Fibroblast of the conjunctiva (primary cell): Measurements from ENCODE around the gene SURF1.
"Not testable (repeated sequence)": the region's sequence is repeated elsewhere in the genome, so short reads cannot be mapped to it uniquely, and the experiment has no call there.

ENCODE experiments used
- DNase-seq: peaks from one replicate; pipeline ENCODE4 v3.0.0-alpha.2; 2010; ENCODE audit warnings: low read depth

SURF1 gene, protein sequence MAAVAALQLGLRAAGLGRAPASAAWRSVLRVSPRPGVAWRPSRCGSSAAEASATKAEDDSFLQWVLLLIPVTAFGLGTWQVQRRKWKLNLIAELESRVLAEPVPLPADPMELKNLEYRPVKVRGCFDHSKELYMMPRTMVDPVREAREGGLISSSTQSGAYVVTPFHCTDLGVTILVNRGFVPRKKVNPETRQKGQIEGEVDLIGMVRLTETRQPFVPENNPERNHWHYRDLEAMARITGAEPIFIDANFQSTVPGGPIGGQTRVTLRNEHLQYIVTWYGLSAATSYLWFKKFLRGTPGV

DNA sequence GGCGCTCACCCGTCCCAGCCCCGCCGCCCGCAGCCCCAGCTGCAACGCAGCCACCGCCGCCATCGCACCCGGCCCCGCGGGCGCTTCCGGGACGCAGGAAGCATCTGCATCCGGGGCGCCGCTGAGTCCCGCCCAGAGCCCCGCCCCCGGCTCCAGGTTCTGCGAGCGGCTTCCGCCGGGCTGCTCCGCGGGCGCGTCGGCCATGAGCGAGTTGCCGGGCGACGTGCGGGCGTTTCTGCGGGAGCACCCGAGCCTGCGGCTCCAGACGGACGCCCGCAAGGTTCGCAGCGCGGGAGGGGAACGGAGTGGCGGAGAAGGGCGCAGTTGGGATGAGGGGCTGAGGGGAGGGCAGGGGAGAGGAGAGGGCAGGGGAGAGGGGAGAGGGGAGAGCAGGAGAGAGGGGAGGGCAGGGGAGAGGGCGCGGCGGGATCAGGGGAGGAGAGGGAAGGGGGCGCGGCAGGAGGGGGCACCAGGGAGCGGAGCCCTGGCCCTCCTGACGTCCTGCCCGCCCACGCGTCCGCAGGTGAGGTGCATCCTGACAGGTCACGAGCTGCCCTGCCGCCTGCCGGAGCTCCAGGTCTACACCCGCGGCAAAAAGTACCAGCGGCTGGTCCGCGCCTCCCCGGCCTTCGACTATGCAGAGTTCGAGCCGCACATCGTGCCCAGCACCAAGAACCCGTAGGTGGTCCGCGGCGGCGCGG lies at the start of gene SURF1, which contains the start of gene SURF2:
Gene SURF1, minus strand, starts transcription at position 97 of the 701 bp plus-strand sequence. Its CDS starts 34 bp downstream, at position 63.
Gene SURF2, plus strand, starts transcription at position 160 of the 701 bp plus-strand sequence. Its CDS starts 43 bp downstream, at position 203.
- no peak for DNase-seq

DNA sequence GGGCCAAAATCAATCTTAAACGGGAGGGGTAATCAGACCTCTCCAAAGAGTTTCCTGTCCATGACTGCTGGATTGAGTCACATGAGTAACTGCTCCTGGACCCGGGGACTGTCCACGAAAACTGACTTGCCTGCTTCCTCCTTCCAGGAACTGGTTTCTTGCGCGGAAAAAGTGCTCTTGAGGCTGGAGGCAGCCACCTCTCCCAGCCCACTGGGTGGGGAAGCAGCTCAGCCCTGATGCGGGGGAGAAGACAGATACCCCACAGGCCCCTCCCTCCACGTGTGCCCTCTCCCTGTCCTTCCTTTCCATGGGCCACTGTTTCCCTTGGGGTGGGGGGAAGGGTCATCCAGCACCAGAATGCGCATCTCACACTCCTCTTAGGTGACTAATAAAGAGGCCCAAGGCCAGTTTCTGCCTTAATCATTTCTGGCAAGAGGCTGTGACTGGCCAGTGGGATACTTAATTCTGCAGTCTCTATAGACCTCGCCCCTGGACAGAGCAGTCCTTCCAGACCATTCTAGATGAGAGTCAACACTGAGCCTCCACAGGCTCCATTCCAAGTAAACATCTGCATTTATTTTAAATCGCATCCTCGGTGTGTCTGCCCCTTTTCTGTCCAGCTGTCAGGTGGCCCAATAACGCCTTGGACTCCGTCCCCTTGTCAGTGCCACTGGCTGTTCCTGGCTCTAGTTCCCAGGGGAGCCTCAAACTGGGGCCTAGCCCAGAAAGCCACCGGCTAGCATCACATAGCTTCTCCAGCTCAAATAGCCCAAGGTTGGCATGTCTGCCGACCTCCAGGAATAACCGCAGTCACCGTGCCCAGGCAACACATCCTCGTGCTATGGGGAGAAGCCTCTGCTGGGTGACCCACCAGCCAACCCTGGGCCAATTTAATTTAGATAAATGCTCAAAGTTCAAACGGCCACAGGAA lies 49.5 kb upstream of the SURF1 start:
- DNase-seq: no peak

DNA sequence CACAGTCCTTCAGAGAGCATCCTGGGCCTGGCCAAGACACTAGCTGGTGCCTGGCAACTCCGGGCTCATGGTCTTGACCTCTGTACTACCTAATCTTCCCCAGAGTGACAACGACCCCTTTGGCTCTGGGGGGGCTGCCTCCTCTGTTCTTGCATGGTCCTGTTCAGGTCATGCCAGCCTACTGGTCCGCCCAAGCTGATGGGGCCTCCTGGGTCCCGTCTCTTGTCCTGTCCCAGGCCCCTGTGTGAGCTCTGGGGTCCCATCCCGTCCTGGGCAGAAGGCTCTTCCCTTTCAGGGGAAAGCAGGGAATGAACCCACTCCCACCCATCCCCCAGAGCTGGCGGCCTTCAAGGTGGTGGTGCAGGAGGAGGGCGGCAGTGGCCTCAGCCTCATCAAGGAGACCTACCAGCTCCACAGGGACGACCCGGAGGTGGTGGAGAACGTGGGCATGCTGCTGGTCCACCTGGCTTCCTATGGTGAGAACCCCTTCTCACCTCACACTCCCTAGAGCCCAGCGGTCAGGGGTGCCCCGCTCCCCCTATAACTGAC lies 48.2 kb upstream of the SURF1 start:
- DNase-seq: no peak

DNA sequence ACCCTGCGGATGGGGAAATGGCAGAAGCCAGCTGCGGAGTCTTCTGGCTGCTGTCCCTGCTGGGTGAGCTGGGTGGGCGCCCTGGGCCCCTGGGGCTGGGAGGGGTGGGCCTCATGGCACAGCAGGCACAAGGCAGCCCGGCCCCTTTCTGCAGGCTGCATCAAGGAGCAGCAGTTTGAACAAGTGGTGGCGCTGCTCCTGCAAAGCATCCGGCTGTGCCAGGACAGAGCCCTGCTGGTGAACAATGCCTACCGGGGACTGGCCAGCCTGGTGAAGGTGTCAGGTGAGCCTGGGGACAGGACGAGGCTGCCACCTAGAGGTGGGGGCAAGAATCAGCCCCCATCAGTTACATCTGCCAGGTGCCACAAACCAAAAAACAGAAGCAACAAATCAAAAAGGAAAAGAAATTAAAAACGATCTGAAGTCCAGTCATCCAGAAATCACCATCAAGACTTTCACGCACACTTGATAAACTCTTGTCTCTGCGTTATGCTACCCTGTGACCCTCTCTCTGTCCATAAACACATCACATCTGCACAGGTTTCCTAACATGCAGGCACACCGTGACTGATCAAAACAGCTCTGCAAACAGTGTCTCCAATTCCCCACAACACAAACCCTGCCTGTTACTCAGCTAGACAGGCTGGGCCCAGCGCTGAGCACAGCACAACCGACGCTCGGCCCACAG lies 47.6 kb upstream of the SURF1 start:
- no peak for DNase-seq

DNA sequence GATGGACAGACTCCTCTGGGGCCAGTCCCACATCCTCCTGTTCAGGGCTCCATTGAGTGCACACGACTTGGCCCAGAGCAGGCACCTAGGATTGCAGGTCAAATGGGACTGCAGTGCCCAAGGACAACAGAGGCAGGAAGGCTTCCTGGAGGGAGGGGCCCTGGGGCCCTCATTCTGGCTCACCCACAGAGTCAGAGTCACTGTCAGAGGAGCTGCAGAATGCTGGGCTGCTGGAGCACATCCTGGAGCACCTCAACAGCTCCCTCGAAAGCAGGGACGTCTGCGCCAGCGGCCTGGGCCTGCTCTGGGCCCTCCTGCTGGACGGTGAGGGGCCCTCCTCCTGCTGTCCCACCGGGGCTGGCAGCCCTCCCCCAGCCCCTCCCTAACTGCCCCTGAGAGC lies 46.4 kb upstream of the SURF1 start:
- no peak for DNase-seq

DNA sequence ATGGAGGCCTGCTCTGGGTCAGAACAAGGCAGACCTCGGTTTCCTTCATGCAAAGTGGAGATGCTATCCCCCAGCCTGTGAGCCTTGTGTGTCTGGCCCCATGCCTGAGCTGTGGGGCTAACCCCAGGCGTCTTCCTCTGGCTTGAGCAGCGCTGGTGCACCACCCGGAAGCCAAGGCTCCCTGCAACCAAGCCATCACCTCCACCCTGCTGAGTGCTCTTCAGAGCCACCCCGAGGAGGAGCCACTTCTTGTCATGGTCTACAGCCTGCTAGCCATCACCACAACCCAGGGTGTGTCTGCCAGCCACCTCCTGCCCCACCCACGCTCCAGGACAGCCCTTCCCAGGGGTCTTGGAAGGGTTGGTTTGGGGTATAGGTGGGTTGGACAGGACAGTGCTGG lies 45.3 kb upstream of the SURF1 start:
- no peak for DNase-seq

DNA sequence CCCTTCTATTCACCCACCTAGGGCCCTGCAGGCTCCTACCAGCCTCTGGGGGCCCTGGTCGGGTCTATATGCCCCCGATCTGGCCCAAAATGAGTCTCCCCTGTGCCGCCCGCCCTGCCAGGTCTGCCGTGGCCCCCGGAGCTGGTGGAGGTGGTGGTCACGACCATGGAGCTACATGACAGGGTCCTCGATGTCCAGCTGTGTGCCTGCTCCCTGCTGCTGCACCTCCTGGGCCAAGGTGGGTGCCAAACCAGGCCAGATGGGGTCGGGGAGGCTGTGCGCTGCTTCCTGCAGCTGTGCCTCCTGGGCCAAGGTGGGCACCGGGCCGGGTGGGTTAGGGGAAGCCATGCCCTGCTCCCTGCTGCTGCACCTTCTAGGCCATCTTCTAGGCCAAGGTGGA lies 44.0 kb upstream of the SURF1 start:
- DNase-seq: no peak

DNA sequence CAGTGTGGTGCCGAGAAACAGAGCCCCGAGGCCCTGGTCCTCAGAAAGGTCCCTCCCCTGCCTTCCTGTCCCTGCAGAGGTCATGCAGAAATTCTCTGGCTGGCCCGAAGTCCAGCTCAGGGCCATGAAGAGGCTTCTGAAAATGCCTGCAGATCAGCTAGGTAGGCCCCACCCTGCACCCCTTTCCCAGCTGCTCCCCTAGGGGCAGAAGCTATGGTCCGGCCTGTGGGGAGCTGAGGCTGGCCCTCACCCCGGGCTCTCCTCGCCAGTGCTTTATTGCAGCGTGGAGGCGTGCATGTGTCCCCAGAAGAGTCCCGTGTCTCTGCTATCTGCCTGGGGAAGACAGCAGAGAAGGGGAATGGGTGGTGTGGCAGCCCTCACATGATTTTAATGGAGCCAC lies 41.6 kb upstream of the SURF1 start:
- DNase-seq: no peak

DNA sequence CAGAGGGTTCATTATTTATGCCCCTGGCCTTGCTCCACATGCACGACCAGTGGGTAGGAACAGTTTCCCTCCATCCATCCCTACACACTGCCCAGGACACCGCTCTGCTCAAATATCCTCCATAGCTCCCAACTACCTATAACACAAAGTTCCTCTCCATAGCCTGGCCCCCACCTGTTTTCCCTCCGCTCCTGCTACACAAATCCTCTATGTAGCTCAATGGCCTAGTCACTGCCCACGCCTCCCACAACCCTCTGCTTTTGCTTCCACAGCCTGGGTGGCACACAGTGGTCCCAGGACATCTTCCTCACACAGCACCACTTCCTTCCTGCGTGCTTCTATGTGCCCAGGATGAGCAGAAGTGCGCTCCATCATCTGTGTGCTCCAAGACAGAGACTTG lies 41.1 kb upstream of the SURF1 start:
- no peak for DNase-seq

DNA sequence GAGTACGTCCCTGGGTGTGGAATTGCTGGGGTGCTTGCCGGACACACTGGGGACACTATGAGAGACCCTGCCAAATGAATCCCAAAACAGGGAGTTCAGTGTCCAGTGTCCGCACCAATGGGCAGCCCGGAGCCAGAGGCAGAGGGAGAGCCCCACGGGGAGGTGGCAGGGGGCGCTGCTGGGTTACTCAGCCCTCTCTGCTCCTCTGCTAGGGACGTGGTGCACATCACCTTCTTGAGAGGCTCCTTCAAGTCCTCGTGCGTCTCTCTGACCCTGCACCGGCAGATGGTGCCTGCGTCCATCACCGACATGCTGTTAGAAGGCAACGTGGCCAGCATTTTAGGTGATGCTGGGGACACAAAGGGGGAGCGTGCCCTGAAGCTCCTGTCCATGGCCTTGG lies 40.7 kb upstream of the SURF1 start:
- DNase-seq: no peak

DNA sequence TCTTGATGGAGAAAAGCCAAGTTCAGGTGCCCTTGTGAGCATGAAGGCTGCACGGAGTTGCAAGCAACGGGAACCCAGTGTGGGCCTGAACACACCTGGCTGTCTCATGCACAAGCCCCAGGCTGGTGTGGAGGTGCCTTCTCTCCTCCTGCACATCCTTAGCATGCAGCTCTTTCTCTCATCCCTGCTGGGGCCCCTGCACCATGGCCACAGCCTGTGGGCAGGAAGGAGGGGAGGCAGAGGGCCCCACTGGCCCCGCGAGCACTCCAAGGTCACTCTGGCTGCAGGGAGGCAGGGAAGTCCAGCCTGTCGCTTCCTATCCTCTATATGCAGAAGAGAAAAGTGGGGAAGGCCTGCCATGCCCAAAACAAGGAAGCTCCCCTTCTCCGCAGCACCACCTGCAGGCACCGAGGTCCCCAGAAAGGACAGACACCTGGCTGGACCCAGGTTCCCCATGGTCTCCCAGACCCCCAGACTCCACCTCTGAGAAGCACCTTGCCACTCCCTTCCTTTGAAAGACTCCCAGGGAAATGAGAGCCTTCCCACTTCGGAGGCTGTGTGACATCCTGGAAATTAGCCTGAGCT lies 38.5 kb upstream of the SURF1 start:
- no peak for DNase-seq

DNA sequence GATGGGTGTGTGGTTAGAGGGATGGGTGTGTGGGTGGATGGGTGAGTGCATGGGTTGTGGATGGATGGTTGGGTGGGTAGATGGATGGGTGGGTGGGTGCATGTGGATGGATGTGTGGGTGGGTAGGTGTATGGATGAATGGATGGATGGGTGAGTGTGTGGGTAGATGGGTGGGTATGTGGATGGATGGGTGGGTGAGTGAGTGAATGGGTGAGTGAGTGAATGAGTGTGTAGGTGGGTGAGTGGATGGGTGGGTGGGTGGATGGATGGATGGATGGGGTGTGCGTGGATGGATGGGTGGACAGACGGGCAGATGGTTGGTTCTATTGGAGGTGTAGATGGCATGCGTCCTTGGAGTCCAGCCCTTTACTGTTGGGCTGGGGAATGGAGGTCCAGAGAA lies 37.1 kb upstream of the SURF1 start:
- DNase-seq: no peak

DNA sequence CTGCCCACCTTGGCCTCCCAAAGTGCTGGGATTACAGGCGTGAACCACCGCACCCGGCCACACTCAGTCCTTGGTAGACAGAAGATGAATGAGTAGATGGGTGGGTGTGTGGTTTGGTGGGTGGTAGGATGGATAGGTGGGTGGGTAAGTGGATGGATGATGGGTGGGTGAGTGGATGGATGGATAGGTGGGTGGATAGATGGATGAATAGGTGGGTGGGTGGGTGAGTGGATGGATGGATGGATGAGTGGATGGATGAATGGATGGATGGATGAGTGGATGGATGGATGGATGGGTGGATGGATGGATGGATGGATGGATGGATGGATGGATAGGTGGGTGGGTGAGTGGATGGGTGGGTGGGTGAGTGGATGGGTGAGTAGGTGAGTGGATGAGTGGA lies 36.0 kb upstream of the SURF1 start:
- DNase-seq: not testable (repeated sequence)

DNA sequence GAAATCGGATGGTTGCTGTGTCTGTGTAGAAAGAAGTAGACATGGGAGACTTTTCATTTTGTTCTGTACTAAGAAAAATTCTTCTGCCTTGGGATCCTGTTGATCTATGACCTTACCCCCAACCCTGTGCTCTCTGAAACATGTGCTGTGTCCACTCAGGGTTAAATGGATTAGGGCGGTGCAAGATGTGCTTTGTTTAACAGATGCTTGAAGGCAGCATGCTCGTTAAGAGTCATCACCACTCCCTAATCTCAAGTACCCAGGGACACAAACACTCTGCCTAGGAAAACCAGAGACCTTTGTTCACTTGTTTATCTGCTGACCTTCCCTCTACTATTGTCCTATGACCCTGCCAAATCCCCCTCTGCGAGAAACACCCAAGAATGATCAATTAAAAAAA lies 35.2 kb upstream of the SURF1 start:
- not testable (repeated sequence) for DNase-seq

DNA sequence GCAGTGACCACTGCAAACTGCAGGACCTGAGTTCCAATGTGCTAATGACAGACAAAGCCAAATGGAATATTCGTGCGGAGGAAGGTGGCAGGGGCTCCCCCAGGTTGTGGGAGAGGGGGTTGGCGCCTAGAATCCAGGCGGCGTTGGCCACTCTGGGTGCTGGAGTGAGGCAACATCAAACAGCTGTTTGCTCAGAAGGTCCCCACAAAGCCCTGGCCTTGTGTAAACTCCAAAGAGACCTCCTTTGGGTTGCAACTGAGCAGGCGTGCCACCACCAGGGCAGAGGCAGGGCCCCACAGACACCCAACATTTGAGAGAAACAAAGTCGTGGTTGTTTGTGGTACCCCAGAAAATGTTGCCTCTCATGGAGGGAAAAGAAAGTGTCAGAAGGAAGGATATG lies 34.4 kb upstream of the SURF1 start:
- DNase-seq: no peak

DNA sequence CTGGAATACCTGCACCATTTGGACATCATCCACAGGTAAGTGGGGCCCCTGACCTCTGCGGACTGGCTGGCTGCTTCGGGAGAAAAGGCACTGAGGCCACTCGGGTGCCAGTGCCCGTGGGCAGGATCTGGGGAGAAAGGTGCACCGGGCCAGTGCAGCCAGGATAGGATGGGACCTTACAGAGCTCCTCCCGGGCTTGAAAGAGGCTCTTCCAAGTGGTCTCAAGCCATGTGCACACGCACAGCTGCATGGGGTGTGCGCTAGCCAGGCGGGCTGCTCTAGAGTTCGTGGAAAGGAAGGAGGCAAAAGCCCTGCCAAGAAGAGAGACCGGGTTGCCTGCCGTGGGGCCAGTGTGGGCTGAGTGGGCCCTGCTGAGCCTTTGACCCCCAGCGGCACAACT lies 33.3 kb upstream of the SURF1 start:
- no peak for DNase-seq

DNA sequence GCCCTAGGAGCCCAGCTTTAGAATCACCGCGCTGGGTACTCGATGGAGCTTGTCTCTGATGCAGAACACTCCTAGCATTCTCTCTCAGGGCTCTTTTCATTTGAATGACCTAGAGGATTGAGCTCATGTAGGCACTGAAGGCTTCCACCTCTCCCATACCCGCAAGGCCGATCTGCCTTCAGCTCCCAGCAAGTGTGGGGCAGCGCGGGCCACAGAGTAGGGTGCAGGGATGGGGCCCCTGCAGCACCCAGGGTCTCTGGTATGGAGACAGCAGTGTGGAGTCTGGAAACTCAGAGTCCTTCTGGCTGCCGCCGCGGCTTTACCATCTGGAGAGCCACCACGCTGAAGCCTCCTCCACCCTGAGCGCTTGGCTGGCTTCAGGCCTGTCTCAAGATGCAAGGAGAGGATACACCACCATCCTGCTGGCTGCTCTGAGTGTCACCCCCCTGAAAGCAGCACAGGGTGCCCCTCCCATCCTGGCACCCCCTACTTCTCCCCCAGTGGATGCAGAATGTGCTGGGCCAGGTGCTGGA lies 32.8 kb upstream of the SURF1 start:
- DNase-seq: no peak

DNA sequence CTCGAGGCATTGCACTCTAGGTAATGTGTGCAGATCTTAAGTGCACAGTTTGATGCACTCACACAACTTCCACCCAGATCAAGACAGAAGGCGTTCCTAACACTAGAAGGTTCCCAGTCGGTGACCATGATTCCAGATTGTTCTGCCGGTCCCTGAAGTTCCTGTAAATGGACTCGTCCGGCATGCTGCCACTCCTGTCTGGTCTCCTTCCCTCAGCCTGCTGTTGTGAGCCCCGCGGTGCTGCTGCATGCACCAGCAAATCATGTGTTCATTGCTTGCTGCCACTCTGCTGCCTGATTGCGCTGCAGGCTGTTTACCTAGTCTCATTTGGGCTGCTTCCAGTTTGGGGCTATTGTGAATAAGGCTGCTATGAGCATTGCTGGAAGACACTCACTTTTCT lies 31.4 kb upstream of the SURF1 start:
- no peak for DNase-seq

DNA sequence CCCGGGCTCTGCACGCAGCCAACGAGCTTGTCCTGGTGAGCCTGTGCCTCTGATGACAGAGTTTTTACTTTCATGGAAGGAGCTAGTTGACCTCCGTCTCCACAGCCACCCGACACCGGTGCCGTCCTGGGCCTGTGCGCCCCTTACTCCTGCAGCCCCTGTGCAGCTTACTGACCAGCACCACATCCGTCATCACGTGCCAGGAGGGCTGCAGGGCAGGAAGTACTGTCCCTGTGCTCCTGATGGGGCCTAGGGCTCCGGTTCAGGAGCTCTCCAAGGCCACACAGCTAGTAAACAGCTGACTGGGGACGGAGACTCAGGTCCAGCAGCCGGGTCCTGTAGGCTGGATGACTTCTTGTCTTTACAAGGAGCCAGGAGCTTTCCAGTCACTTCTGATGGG lies 30.1 kb upstream of the SURF1 start:
- no peak for DNase-seq

DNA sequence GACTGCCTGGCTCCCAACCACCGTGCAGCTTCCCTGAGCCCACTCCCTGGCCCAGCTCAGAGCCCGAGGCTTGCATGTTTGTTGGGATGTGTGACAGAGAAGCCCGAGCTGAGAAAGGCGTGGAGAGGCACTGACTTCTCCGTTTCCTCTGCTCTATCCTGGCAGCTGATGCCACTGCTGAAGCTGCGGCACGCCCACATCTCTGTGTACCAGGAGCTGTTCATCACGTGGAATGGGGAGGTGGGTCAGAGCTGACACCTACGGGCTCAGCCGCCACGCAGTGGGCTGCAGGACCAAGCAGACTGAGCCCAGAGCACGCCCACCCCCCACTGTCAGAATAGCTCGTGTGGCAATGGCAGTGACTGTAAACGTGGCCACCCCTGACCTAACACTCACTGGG lies 29.2 kb upstream of the SURF1 start:
- DNase-seq: no peak

DNA sequence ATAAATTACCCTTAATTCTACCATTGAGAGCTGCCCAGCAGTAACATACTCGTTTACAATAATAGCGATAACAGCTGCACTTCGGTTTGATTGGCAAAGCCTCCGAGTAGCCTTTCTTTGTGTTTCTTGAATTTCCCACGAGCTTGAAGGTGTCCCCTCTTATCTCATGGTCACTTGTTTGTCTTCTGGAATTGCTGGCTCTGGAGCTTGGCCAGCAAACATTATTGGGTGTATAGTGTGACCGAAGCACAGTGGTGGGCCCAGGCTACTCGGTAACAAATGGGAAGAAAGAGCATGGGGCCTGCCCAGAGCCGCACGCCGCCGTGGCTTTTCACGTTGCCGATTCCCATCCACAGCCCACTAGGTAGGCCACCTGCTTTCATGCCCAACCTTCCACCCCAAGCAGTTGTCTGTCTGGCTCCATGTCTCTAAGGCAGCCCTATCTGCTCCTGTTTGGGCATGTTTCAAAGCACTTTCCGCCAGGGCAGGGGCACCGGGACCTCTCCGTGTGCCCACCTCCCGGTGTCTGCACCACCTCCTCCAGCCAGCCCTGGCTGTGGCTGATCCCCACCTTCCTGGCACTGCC lies 28.5 kb upstream of the SURF1 start:
- no peak for DNase-seq
